IMR-90 (cell line): ENCODE data around the gene GOLT1A. TPM values are rescaled to one million over a fixed set of nuclear protein-coding genes. Genes with fewer than 3 reads are reported as not detected.

ENCODE experiments used
- ATAC-seq: fragments of 200-7000 bp; cut with Tn5 transposase; 2 replicates; pipeline ENCODE4 v1.9.1; 2020; ENCODE audit warnings: low read depth, mild to moderate bottlenecking, moderate library complexity
- BruUV-seq: library from RNA; stranded (reverse); fragments of 400-500 nt; replicated peaks from 2 replicates; lab custom pipeline; 2021; lab: Mats Ljungman, UMichigan
- CTCF ChIA-PET: fragments of 300-600 bp; formaldehyde crosslinking; extraction: SDS; loops from one replicate; lab custom pipeline; 2021; ENCODE audit warnings: antibody characterized with exemption; lab: Yijun Ruan, JAX
- POLR2A ChIA-PET: fragments of 300-600 bp; sonication (Branson Sonifier 250); formaldehyde crosslinking; loops from one replicate; lab custom pipeline; 2022; ENCODE audit warnings: antibody characterized with exemption; ENCODE audit not compliant: unreplicated experiment; lab: Charles Lee
- DNase-seq: peaks from one replicate; pipeline ENCODE4 v3.0.0; 2013
- H2AFZ ChIP-seq: replicated peaks from 2 replicates; pipeline ENCODE3; 2013; ENCODE audit warnings: low read length, mild to moderate bottlenecking; ENCODE audit not compliant: poor library complexity
- H2AK5ac ChIP-seq: 2 replicates; pipeline ENCODE4 v1.6.1; 2013; ENCODE audit warnings: low read depth, low read length, inconsistent platforms
- H2AK9ac ChIP-seq: replicated peaks from 2 replicates; pipeline ENCODE3; 2013; ENCODE audit warnings: mild to moderate bottlenecking, low read depth, low read length, moderate library complexity; ENCODE audit not compliant: poor library complexity
- H2BK120ac ChIP-seq: 2 replicates; pipeline ENCODE4 v1.6.1; 2013; ENCODE audit warnings: low read depth, low read length, inconsistent platforms
- H2BK15ac ChIP-seq: 3 replicates; pipeline ENCODE4 v1.6.1; 2013; ENCODE audit warnings: low read depth, low read length, inconsistent platforms
- H2BK20ac ChIP-seq: 2 replicates; pipeline ENCODE4 v1.6.1; 2013; ENCODE audit warnings: low read depth, mild to moderate bottlenecking, inconsistent platforms, low read length, moderate library complexity
- H2BK5ac ChIP-seq: 2 replicates; pipeline ENCODE4 v1.6.1; 2013; ENCODE audit warnings: mild to moderate bottlenecking, low read depth, low read length, inconsistent platforms; ENCODE audit not compliant: poor library complexity, severe bottlenecking
- H3K14ac ChIP-seq: replicated peaks from 2 replicates; pipeline ENCODE4 v1.6.1; 2013; ENCODE audit warnings: low read depth, low read length, inconsistent platforms
- H3K18ac ChIP-seq: 2 replicates; pipeline ENCODE4 v1.6.1; 2013; ENCODE audit warnings: low read depth, low read length, control low read depth
- H3K23ac ChIP-seq: 2 replicates; pipeline ENCODE4 v1.6.1; 2013; ENCODE audit warnings: low read depth, low read length, inconsistent platforms
- H3K27ac ChIP-seq: 2 replicates; pipeline ENCODE4 v1.5.1; 2013; ENCODE audit warnings: mild to moderate bottlenecking, control low read depth, low read length; ENCODE audit not compliant: insufficient read depth
- H3K27me3 ChIP-seq: 2 replicates; pipeline ENCODE4 v1.6.1; 2013; ENCODE audit warnings: low read length; ENCODE audit not compliant: control insufficient read depth, insufficient read depth
- H3K36me3 ChIP-seq: 2 replicates; pipeline ENCODE4 v1.6.1; 2013; ENCODE audit warnings: low read length, mixed read lengths; ENCODE audit not compliant: control insufficient read depth, insufficient read depth
- H3K4ac ChIP-seq: 2 replicates; pipeline ENCODE4 v1.6.1; 2013; ENCODE audit warnings: low read depth, low read length, inconsistent platforms
- H3K4me1 ChIP-seq: 2 replicates; pipeline ENCODE4 v1.6.1; 2013; ENCODE audit warnings: low read length, mixed read lengths; ENCODE audit not compliant: control insufficient read depth, insufficient read depth
- H3K4me2 ChIP-seq: 2 replicates; pipeline ENCODE4 v1.6.1; 2013; ENCODE audit warnings: low read depth, mild to moderate bottlenecking, control low read depth, low read length, moderate library complexity
- H3K4me3 ChIP-seq: 2 replicates; pipeline ENCODE4 v1.5.1; 2013; ENCODE audit warnings: low read depth, mild to moderate bottlenecking, control low read depth, low read length, moderate library complexity; ENCODE audit not compliant: insufficient read depth
- H3K56ac ChIP-seq: 2 replicates; pipeline ENCODE4 v1.6.1; 2013; ENCODE audit warnings: low read length, inconsistent platforms; ENCODE audit not compliant: insufficient read depth; ENCODE audit errors: extremely low read depth
- H3K79me1 ChIP-seq, 2 experiments: 2 replicates each; pipeline ENCODE4 v1.6.1; 2013; ENCODE audit warnings: low read length in 2 of 2, inconsistent platforms in 1 of 2, low read depth in 1 of 2
- H3K9ac ChIP-seq: 2 replicates; pipeline ENCODE4 v1.6.1; 2013; ENCODE audit warnings: low read depth, low read length, control low read depth
- H3K9me1 ChIP-seq: 2 replicates; pipeline ENCODE4 v1.6.1; 2013; ENCODE audit warnings: low read length, inconsistent platforms; ENCODE audit not compliant: insufficient read depth
- H3K9me3 ChIP-seq: 2 replicates; pipeline ENCODE4 v1.6.1; 2013; ENCODE audit warnings: low read length; ENCODE audit not compliant: control insufficient read depth, insufficient read depth
- H4K20me1 ChIP-seq: 2 replicates; pipeline ENCODE4 v1.6.1; 2013; ENCODE audit warnings: low read length, inconsistent platforms; ENCODE audit not compliant: insufficient read depth
- H4K5ac ChIP-seq: 2 replicates; pipeline ENCODE4 v1.6.1; 2013; ENCODE audit warnings: mild to moderate bottlenecking, low read depth, low read length, control low read depth
- H4K8ac ChIP-seq, 2 experiments: 2 replicates each; pipeline ENCODE4 v1.6.1; 2013; ENCODE audit warnings: low read depth in 2 of 2, low read length in 2 of 2, control low read depth in 1 of 2, inconsistent platforms in 1 of 2
- H4K91ac ChIP-seq: 2 replicates; pipeline ENCODE4 v1.6.1; 2013; ENCODE audit warnings: low read depth, low read length, inconsistent platforms; ENCODE audit not compliant: insufficient read depth
- BHLHE40 ChIP-seq: fragments of 150-350 bp; IDR thresholded peaks from 2 replicates; pipeline ENCODE4 v1.6.1; 2016; ENCODE audit warnings: mild to moderate bottlenecking, low read depth, low read length
- CEBPB ChIP-seq: IDR thresholded peaks from 2 replicates; pipeline ENCODE4 v1.6.1; 2012; ENCODE audit warnings: low read depth, low read length, improper control_type of control experiment
- CHD1 ChIP-seq: IDR thresholded peaks from 2 replicates; pipeline ENCODE4 v1.6.1; 2012; ENCODE audit warnings: low read depth, low read length, improper control_type of control experiment
- FOS ChIP-seq: fragments of 150-350 bp; IDR thresholded peaks from 2 replicates; pipeline ENCODE4 v1.6.1; 2016; ENCODE audit warnings: low read depth, low read length
- MAFK ChIP-seq: IDR thresholded peaks from 2 replicates; pipeline ENCODE4 v1.6.1; 2012; ENCODE audit warnings: low read depth, low read length, improper control_type of control experiment
- MAZ ChIP-seq: IDR thresholded peaks from 2 replicates; pipeline ENCODE4 v1.6.1; 2012; ENCODE audit warnings: low read depth, mild to moderate bottlenecking, low read length, improper control_type of control experiment, moderate library complexity, borderline replicate concordance
- MXI1 ChIP-seq: IDR thresholded peaks from 2 replicates; pipeline ENCODE4 v1.6.1; 2012; ENCODE audit warnings: low read depth, mild to moderate bottlenecking, low read length, moderate library complexity, borderline replicate concordance
- NFE2L2 ChIP-seq: fragments of 150-350 bp; IDR thresholded peaks from 2 replicates; pipeline ENCODE4 v1.6.1; 2016; ENCODE audit warnings: low read depth, mild to moderate bottlenecking, low read length
- POLR2A ChIP-seq: IDR thresholded peaks from 2 replicates; pipeline ENCODE4 v1.6.1; 2012; ENCODE audit warnings: mild to moderate bottlenecking, low read depth, low read length
- RAD21 ChIP-seq: IDR thresholded peaks from 2 replicates; pipeline ENCODE4 v1.6.1; 2012; ENCODE audit warnings: low read length, improper control_type of control experiment
- RCOR1 ChIP-seq: IDR thresholded peaks from 2 replicates; pipeline ENCODE4 v1.6.1; 2012; ENCODE audit warnings: mild to moderate bottlenecking, low read length, improper control_type of control experiment; ENCODE audit not compliant: insufficient replicate concordance
- RFX5 ChIP-seq: IDR thresholded peaks from 2 replicates; pipeline ENCODE4 v1.8.0; 2012; ENCODE audit warnings: low read depth, mild to moderate bottlenecking, low read length, moderate library complexity
- SMC3 ChIP-seq: fragments of 150-350 bp; IDR thresholded peaks from 2 replicates; pipeline ENCODE4 v1.6.1; 2016; ENCODE audit warnings: low read depth, mild to moderate bottlenecking, antibody characterized with exemption, low read length, moderate library complexity
- WGBS, 2 experiments: methylation state at CpG; one replicate each; pipeline versions ENCODE4 v1.1.5 to v1.1.7; 2013; ENCODE audit warnings: missing lambda C conversion rate in 2 of 2; ENCODE audit not compliant: insufficient read length in 1 of 2; ENCODE audit errors: extremely low coverage in 2 of 2; 5-methylcytosine and 5-hydroxymethylcytosine counted together
- dilution Hi-C: fragments of 300-500 bp; cut with HindIII; formaldehyde crosslinking; loops from one replicate; pipeline ENCODE4 v1.14.3; 2018; ENCODE audit warnings: low sequenced_read_pairs; ENCODE audit not compliant: unreplicated experiment
- in situ Hi-C: fragments of 300-500 bp; cut with MboI; formaldehyde crosslinking; loops from 3 replicates; pipeline ENCODE4 v1.14.3; 2019; ENCODE audit warnings: low sequenced_read_pairs, inconsistent platforms, mixed read lengths
- intact Hi-C: fragments of 100-400 bp; cut with micrococcal nuclease; formaldehyde crosslinking; loops from 2 replicates; pipeline ENCODE4 v1.10.0; 2022
- polyA plus RNA-seq, 3 experiments: library from polyadenylated mRNA; depleted of rRNA; stranded (reverse); fragments of >200 nt; gene quantifications; 2 replicates each; pipeline ENCODE4 v1.2.3, GENCODE V29; 2012; ENCODE audit warnings: low replicate concordance in 1 of 3
- total RNA-seq: library from RNA; depleted of rRNA; stranded (reverse); fragments of >200 nt; gene quantifications from 2 replicates; pipeline ENCODE4 v1.2.3, GENCODE V29; 2012
- TF ChIP-seq, protein P1 (sequence below): conservative IDR thresholded peaks from 2 replicates; pipeline ENCODE4 v1.5.1; 2012; ENCODE audit warnings: mild to moderate bottlenecking, low read depth, low read length, improper control_type of control experiment
- TF ChIP-seq, protein P2 (sequence below): fragments of 150-350 bp; IDR thresholded peaks from 2 replicates; pipeline ENCODE4 v1.6.1; 2017; ENCODE audit warnings: mild to moderate bottlenecking, antibody characterized with exemption, low read length, low read depth

The GOLT1A gene
- total and polyA plus RNA-seq, 2 of the 4 experiments (the other 2 are of a cell fraction), result 0.32 TPM; not detected in 1

DNA sequence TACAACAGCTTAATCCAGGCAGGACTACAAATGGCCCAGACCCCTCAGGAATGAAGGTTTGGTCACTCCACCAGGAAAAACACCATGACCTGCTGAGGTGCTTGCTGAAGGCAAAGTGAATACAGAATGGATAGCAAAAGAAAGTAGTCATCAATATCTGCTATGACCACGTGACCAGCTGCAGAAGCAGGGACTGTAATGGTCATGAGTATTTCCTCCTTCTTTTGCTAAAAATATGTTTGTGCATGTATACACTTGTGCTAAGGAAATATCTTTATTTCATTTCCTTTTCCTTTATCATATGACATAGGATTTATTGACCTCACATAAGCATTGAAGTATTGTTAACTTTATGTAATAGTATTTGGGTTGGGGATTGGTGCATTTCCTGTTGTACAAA lies 26.4 kb upstream of the GOLT1A start:
- no CpG with 5 or more reads among the region's 1 CpG for WGBS, 2 experiments
- H3K4me1 ChIP-seq, result no peaks in the 10 kb centered on the region

More for the DNA sequence above, 26.4 kb upstream of the GOLT1A start:
- Histone ChIP-seq H2BK120ac (no peak overlapping the region), H3K36me3 (peaks cover 10% of the 10 kb centered on the region), H3K9ac (no peak overlapping the region), H3K18ac (no peak overlapping the region), H4K91ac (no peak overlapping the region), H3K27ac (no peak overlapping the region), H3K14ac (no peak overlapping the region), H4K20me1 (no peaks in the 10 kb centered on the region), H3K23ac (no peak overlapping the region), H4K8ac (no peak overlapping the region), H2AFZ (no peak overlapping the region), H3K4ac (no peak overlapping the region), H2AK5ac (no peak overlapping the region), H3K9me1 (no peaks in the 10 kb centered on the region), H2BK20ac (no peak overlapping the region), H3K4me2 (no peak overlapping the region), H2BK15ac (no peak overlapping the region), H3K27me3 (no peaks in the 10 kb centered on the region), H3K56ac (no peak overlapping the region), H3K9me3 (no peaks in the 10 kb centered on the region), H4K5ac (no peak overlapping the region), H3K4me3 (no peak overlapping the region), H3K79me1 (no peaks in the 10 kb centered on the region), H2BK5ac (no peak overlapping the region), H2AK9ac (no peak overlapping the region)
- dilution Hi-C loops, result no loop called here
- ATAC-seq (no peak), DNase-seq (no peak)
- BruUV-seq, result no TSS peak
- POLR2A ChIA-PET, result interaction anchor here (0.5 kb wide), 1 partner anchor 1403 kb away, joined by 5 read pairs; no protein-coding TSS in a partner anchor
- intact Hi-C loops, result no loop called here
- TF ChIP-seq NFE2L2, result no peak
- TF ChIP-seq, protein P1, sequence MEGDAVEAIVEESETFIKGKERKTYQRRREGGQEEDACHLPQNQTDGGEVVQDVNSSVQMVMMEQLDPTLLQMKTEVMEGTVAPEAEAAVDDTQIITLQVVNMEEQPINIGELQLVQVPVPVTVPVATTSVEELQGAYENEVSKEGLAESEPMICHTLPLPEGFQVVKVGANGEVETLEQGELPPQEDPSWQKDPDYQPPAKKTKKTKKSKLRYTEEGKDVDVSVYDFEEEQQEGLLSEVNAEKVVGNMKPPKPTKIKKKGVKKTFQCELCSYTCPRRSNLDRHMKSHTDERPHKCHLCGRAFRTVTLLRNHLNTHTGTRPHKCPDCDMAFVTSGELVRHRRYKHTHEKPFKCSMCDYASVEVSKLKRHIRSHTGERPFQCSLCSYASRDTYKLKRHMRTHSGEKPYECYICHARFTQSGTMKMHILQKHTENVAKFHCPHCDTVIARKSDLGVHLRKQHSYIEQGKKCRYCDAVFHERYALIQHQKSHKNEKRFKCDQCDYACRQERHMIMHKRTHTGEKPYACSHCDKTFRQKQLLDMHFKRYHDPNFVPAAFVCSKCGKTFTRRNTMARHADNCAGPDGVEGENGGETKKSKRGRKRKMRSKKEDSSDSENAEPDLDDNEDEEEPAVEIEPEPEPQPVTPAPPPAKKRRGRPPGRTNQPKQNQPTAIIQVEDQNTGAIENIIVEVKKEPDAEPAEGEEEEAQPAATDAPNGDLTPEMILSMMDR, result no peak
- TF ChIP-seq MAFK, result no peak
- TF ChIP-seq FOS, result no peak
- no peak for TF ChIP-seq RAD21
- no peak for TF ChIP-seq RCOR1
- no peak for TF ChIP-seq CEBPB
- TF ChIP-seq MAZ, result no peak
- no peak for TF ChIP-seq RFX5
- no peak for TF ChIP-seq SMC3
- no peak for TF ChIP-seq MXI1
- no peak for TF ChIP-seq BHLHE40
- no peak for TF ChIP-seq POLR2A
- no peak for TF ChIP-seq CHD1
- TF ChIP-seq, protein P2, sequence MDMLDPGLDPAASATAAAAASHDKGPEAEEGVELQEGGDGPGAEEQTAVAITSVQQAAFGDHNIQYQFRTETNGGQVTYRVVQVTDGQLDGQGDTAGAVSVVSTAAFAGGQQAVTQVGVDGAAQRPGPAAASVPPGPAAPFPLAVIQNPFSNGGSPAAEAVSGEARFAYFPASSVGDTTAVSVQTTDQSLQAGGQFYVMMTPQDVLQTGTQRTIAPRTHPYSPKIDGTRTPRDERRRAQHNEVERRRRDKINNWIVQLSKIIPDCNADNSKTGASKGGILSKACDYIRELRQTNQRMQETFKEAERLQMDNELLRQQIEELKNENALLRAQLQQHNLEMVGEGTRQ, result no peak
- CTCF ChIA-PET, result no interaction called here
- in situ Hi-C loops, result no loop called here
